ENCODE measurements around the gene PHB1. TPM values are rescaled to one million over a fixed set of nuclear protein-coding genes. Genes with fewer than 3 reads are reported as not detected.
"Not testable (repeated sequence)": the region's sequence is repeated elsewhere in the genome, so short reads cannot be mapped to it uniquely, and the experiment has no call there.

The PHB1 gene
- total RNA-seq, 1 donor from 2014 or later = 161 TPM

DNA sequence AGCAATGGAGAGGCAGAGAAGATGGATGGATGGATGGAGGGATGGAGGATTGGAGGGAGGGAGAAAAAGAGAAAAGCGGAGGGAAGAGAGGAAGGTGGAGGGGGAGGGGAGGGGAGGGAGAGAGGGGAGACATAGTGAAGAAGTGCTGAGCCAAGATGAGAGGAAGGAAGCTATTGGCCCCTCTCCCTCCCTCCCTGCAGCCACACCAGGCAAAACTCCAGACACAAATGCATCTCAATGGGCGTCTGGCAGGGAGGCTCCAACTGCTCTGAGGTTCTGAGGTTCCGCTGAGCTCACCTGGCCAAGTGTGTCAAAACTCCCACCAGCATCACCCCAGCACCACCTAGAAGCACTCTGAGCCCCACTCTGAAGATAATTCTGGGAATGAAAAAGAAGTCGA, 26.9 kb upstream of the PHB1 start:
- intact Hi-C loops (cut with DNase I) = no loop called here
- no peak for DNase-seq (ENCODE audit: low spot score)

DNA sequence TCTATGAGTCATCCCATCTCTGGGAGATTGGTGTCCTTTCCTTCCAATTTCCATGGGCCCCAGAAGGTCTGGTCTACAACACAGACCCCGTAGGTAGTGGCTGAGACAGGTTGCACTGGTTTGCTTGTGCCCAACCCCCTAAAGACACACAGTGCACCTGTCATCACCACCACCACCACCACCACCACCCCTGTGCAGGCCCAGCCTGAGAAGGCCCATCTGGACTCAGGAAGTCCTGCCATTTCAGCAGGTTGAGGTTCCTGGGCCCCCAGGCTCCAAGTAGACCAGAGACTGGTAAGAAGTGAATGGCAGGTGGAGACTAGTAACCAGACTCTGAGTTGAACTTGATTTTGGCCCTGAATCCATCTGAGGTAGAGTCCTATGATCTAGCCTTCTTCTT, 25.9 kb upstream of the PHB1 start:
- no peak for DNase-seq (ENCODE audit: low spot score)

DNA sequence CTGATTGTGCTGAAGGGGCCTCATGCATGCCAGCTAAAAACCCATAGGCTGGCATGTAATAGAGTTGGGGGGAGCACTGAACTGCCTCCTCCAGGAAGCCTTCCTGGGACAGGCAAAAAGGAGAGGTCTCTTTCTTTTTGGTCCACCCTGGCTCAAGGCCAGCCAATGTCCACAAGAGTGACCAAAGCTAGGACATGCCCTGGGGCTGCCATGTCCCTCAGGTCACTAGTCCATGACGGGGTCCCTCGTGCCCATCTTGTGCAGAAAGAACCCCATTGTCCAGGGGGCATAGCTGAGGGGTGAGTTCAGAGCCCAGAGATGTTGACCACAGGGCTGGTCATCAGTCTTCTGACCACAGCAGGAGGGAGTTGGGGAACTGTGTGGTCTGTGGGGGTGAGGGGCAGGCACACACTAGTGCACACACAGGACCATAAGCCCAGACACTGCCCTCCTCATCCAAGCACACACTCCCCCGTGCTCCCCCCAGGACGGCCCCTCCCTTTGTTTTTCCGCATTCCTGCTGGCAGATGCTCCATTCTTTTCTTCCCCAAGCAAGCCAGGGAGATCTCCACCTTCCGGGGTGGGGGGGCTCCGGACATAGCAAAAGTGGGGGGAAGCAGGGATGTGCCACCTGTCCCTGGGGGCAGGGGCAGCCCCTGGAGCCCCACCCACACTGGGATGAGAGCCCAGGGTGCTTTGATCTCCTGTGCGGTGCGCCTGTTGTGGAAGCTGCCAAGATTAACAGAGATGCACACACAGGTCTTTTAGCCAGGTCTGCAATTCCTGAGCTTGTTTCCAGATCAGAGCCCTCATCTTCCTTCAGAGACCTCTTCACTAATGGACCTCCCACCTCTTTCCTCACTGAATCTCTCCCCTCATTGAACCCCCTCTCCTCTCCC, 25.2 kb upstream of the PHB1 start:
- intact Hi-C loops (cut with DNase I) = no loop called here
- no peak for DNase-seq (ENCODE audit: low spot score)

More for the DNA sequence above, 25.9 kb upstream of the PHB1 start:
- intact Hi-C loops (cut with DNase I) = no loop called here

DNA sequence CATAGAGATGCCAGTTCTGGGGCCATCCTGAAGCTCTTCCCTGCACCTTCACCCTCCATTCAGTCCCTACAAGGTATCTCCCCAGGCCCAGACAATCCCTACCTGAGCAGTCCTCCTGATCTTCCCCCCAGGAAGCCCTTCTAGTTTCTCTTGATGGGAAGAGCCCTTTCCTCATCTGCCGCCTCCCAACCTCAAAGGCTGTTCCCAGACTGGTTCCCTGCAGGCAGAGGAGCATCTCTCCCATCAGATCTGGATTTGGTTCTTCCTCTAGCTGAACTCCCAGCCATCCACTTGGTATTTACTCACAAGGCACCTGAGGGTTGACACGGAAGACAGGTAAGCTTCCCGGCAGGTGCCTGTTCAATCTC, 24.6 kb upstream of the PHB1 start:
- intact Hi-C loops (cut with DNase I) = no loop called here
- no peak for DNase-seq (ENCODE audit: low spot score)

DNA sequence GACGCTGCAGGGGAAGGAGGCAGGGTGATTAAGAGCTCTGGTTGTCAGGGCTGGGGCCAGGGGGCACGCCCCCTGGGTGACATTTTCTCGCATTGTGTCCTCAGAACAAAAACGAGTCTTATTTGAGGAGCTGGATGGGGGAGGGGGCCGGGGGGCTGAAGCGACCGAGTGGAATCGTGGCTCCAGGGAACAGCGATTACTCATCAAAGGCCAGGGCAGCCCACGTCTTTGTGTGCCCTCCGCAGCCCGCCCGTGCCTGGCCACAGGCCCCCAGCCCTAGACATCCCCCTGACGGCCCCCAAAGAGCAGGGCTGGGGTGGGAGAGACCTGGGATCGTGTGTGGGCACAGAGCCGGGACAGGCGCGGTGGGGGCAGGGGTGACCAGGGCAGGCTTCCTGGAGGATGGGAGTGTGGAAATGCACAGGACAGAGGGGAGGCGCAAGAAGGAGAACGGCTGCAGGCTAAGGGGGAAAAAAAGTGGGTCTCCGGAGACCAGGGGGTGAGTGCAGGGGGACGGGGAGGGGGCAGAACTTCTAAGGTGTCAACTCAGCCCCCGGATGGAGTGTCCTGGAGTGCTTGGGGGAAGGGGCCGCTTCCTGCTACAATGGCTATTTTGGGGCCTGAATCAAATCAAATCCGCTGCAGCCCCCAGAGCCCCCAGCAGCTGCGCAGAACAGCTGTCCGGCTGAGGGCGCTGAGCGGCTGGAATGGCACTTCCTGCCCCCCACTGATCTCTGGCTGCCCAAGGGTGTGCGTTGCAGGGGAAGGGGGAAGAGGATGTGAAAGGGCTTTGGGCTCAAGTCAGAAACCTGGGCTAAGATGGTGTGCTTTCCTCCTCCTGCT, 24.0 kb upstream of the PHB1 start:
- intact Hi-C loops (cut with DNase I) = no loop called here
- DNase-seq (ENCODE audit: low spot score) = no peak

DNA sequence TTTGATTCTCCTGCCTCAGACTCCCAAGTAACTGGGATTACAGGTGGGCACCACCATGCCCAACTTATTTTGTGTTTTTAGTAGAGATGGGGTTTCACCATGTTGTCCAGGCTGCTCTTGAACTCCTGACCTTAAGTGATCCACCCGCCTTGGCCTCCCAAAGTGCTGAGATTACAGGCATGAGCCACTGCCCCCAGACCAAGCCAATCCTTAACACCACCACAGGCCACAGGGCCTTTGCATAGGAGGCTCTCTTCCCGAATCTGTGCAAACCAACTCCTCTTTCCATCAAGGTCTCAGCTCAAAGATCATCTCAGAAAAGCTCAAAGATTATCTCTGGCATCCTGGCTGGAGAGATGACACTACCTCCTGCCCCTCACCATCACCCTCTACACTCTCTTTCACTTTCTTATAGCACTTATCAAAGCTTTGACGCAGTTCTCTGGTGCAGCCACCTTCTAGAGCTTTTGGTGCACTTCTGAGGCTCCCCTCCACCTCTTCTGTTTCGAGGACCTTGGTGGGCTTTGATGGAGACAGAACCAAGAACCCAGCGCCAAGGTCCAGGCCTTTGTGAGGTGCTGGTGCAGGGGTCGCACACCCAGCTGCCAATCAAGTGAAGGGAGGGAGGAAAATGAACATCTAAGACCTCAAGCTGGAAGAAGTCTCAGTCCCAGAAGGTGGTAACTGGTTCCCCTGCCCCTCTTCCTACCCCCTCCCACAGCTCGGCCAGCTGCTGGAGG, 23.2 kb upstream of the PHB1 start:
- intact Hi-C loops (cut with DNase I) = no loop called here
- no peak for DNase-seq (ENCODE audit: low spot score)

DNA sequence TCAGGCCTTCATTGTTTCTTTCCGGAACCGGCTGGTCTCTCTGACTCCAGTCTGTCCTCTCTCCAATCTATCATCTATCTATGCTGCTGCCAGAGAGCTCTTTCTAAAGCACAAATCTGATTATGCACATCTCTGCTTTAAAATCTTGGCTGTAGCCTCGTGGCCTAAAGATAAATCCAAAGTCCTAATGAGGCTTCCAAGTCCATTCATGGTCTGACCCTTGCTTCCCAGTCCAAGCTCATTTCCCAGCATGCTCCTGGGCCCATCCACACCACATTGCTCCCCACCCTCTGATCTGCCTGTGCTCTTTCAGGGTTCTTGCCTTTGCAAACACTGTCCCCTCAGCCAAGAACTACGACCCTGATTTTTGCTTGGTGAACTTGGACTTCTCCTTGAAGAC, 21.5 kb upstream of the PHB1 start:
- no peak for DNase-seq (ENCODE audit: low spot score)

DNA sequence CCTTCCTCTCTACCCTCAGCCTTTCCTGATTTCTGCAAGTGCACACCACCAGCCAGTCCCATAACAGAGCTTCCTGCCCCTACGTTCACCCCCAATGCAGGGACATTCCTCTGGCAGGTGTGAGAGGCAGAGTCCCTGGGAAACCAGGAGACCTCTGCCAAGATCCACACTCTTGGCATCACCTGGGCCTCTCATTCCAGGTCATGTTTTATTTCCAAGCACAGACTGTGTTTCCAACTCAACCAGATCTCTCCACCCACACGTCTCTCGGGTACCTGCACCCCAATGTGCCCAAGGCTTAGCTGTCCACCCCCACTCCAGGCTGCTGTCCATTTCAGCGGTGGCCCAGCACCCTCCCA, 21.0 kb upstream of the PHB1 start:
- intact Hi-C loops (cut with DNase I) = loop anchor here (2.0 kb wide), 2 partner anchors 113 to 121 kb away; no protein-coding TSS in a partner anchor
- no peak for DNase-seq (ENCODE audit: low spot score)

More for the DNA sequence above, 21.5 kb upstream of the PHB1 start:
- intact Hi-C loops (cut with DNase I) = no loop called here

DNA sequence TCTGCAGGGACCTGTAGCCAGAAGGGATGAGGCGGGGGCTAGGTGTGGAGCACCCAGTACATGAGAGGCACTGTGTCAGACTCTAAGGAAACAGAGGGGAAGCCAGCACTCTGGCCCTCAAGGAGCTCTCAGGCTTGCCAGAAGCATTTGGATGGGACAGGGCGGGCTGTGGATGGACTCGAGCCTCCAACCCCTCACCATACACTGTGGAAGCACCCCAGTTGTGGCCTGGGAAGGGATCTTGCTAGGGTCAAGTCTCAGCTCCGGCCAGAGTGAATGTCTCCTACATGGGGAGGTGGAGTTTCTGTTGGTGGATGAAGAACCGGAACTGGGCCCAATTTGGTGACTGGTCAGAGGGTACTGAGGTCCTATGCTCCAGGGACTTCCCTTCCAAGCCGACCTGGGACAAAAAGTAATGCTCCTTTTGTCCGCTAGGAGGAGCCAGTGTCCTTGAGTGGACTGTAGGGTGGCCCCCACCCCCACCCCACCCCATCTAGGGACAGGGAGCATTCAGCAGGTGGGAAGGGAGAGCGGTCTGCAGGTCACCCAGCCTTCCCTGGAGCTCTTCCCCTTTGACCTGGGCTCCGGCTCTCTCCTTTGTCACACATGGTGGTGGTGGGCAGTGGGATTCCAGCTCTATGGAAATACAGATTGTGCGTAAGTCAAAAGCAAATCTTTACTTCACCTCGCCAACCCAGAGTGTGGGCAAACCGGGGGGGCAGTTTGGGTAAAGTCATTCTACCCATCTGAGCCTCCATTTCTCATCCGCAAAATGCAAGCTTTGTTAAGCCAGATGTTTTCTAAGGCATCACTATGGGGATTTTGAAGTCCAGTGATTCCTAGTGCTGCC, 20.4 kb upstream of the PHB1 start:
- DNase-seq (ENCODE audit: low spot score) = no peak
- intact Hi-C loops (cut with DNase I) = loop anchor here (2.0 kb wide), 2 partner anchors 114 to 122 kb away; no protein-coding TSS in a partner anchor

DNA sequence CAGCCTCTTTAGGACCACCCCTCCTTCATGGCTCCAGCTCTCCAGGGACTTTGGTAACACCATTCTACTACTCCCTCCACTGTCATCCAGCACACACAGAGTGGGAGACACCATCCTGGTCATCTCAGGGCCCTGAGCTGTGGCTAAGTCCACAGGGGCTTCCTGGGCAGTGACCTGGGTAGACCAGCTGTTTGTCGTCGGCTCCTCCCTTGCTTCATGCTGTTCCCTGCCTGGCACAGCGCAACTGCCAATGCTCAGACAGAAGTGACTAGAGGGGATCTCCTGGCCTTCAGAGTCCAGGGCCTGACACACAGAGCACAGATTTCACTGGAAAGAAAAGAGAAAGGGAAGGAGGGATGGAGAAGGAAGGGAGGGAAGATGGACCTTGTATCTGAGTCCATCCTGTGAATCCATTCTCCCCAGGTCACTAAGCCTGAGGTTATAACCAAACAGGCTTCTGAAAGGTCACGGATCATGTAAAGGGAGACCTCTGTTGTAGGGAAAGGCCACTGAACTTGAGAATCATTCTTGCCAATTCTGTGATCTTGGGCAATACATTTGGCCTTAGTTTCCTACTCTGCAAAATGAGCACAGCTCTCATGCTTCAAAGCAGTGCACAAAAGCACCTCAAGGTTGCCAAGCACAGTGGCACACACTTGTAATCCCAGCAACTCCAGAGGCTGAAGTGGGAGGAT, 18.5 kb upstream of the PHB1 start:
- no peak for DNase-seq (ENCODE audit: low spot score)
- intact Hi-C loops (cut with DNase I) = no loop called here

DNA sequence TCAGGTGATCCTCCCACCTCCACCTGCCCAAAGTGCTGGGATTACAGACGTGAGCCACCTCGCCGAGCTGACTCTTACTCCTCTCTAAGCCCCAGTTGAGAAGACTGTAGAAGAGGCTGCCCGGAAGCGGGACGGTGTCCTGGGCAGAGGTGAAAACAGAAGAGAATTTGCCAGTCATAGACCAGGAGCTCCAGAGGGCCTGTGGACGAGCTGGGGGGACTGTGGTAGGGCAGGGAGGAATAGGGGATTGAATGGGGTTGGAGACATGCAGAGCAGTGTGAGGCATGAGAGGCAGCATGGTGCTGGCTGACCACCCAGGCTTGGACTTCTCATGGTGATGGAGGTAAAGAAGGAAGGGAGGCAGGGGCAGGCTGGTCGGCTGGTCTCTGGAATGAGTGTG, 17.1 kb upstream of the PHB1 start:
- no peak for DNase-seq (ENCODE audit: low spot score)
- intact Hi-C loops (cut with DNase I) = no loop called here

DNA sequence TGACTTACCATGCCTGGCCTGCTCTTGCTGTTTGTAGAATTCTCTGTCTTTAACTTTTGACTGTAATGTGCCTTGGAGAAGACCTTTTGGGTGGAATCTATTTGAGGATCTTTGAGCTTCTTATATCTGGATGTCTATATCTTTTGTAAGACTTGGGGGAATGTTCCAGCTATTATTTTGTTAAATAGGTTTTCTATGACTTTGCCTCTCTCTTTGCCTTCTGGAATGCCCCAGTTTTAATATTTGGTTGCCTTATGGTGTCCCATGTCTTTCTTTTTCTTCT, 10.3 kb upstream of the PHB1 start:
- no peak for DNase-seq (ENCODE audit: low spot score)
- intact Hi-C loops (cut with DNase I) = no loop called here

DNA sequence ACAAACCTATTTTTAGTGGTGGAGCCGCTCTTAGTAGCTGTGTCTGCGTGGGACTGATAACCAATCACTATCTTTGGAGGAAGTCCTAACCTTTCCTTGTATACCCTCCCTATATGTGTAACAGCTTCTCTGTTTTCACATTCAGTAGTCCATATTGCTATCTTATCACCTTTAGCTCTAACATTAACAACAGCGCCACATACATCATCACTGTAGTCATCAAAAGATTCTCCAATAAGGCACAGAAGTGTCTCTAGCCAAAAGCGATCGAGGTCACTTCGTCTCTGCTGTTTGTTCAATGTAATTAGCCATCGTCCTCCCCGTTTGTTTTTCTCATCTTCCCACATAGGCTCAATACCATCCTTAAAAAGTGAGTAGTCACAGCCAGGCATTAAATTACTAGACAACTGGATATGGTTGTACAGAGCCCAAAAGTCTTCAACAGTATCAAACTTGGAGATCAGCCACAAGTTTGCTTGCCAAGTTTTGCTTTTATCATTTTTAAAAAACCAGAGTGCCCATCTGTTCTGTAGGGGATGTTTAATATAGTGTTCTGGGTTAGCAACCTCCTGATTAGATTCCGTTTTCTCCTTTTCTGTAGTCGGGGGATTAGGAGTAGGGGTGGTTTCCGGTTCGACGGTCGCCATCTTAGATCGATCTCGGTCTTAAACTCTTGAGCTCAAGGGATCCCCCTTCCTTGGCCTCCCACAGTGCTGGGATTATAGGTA, 9.8 kb upstream of the PHB1 start:
- intact Hi-C loops (cut with DNase I); DNase-seq (ENCODE audit: low spot score): not testable (repeated sequence)

DNA sequence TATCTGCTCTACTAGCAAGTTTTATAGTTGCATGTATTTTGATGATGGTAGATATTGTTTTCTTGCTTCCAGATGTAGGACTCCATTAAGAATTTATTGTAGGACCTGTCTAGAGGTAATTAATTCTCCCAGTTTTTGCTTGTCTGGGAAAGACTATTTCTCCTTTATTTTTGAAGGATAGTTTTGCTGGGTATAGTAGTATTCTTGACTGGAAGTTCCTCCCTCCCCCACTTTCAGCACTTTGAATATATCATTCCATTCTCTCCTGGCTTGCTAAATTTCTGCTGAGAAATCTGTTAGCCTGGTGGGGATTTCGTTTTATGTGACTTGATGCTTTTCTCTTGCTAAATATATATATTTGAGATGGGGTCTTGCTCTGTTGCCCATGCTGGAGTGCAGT, 8.0 kb upstream of the PHB1 start:
- intact Hi-C loops (cut with DNase I) = no loop called here
- DNase-seq (ENCODE audit: low spot score) = no peak

DNA sequence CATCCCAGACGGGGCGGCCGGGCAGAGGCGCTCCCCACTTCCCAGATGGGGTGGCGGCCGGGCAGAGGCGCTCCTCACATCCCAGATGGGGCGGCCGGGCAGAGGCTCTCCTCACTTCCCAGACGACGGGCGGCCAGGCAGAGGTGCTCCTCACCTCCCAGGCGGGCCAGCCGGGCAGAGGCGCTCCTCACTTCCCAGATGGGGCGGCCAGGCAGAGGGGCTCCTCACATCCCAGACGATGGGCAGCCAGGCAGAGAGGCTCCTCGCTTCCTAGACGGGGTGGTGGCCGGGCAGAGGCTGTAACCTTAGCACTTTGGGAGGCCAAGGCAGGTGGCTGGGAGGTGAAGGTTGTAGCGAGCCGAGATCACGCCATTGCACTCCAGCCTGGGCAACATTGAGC, 5.1 kb upstream of the PHB1 start:
- DNase-seq (ENCODE audit: low spot score); intact Hi-C loops (cut with DNase I): not testable (repeated sequence)

DNA sequence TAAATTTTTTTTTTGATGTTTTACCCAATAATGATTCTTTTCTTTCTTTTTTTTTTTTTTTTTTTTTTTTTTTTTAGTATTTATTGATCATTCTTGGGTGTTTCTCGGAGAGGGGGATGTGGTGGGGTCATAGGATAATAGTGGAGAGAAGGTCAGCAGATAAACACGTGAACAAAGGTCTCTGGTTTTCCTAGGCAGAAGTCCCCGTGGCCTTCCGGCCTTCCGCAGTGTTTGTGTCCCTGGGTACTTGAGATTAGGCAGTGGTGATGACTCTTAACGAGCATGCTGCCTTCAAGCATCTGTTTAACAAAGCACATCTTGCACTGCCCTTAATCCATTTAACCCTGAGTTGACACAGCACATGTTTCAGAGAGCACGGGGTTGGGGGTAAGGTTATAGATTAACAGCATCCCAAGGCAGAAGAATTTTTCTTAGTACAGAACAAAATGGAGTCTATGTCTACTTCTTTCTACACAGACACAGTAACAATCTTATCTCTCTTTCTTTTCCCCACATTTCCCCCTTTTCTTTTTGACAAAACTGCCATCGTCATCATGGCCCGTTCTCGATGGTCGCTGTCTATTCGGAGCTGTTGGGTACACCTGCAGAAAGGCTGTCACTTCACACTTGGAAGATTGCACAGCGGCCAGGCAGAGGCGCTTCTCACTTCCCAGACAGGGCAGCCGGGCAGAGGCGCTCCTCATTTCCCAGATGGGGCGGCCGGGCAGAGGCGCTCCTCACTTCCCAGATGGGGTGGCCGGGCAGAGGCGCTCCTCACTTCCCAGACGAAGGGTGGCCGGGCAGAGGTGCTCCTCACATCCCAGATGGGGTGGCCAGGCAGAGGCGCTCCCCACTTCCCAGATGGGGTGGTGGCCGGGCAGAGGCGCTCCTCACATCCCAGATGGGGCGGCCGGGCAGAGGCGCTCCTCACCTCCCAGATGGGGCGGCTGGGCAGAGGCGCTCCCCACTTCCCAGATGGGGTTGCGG, 4.4 kb upstream of the PHB1 start:
- DNase-seq (ENCODE audit: low spot score); intact Hi-C loops (cut with DNase I): not testable (repeated sequence)

DNA sequence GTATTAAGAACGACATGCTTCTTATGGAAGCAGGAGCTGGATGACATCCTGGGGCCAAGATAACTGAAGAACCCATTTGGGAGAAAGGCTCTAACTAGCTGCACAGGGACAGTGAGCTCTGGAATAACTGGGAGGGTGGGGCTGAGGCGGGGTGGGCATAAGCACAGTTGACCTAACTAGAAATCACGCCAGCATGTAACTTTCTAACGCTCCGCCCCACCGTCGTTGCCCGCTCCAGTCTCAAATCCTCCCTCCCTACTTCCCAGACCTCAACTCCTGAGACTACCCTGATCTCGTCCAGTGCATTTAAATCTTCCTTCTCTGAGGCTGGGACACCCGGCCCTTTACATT, 436 bp downstream of the PHB1 start:
- intact Hi-C loops (cut with DNase I) = no loop called here

More for the DNA sequence above, 436 bp downstream of the PHB1 start:
- no peak for DNase-seq (ENCODE audit: low spot score)

All from cardiac septum (tissue), 1 donor.